OCI-LY1 (cell line): ENCODE results near the gene DIAPH1.

Experiments
- H2AFZ ChIP-seq: fragments of 200-600 bp; sonication (generic), shearing (Covaris generic); 2 replicates; pipeline ENCODE4 v1.6.0; 2014; ENCODE audit warnings: antibody characterized with exemption, mild to moderate bottlenecking, low read length
- H3F3A ChIP-seq: fragments of 200-600 bp; sonication (generic), shearing (Covaris generic); 2 replicates; pipeline ENCODE4 v1.6.0; 2014; ENCODE audit warnings: mild to moderate bottlenecking, antibody characterized with exemption, low read length, moderate library complexity; ENCODE audit not compliant: insufficient read depth
- H3K27ac ChIP-seq: fragments of 200-600 bp; sonication (generic); 2 replicates; pipeline ENCODE4 v1.5.1; 2014; ENCODE audit warnings: low read length, mixed run types, mild to moderate bottlenecking, low read depth; ENCODE audit not compliant: poor library complexity, severe bottlenecking
- H3K27me3 ChIP-seq: fragments of 200-600 bp; sonication (generic); 2 replicates; pipeline ENCODE4 v1.6.0; 2014; ENCODE audit warnings: antibody characterized with exemption, mild to moderate bottlenecking, low read length, moderate library complexity; ENCODE audit not compliant: insufficient read depth
- H3K36me3 ChIP-seq: fragments of 200-600 bp; sonication (generic); 2 replicates; pipeline ENCODE4 v1.6.1; 2014; ENCODE audit warnings: mild to moderate bottlenecking, antibody characterized with exemption, low read length, moderate library complexity, mixed read lengths; ENCODE audit not compliant: insufficient read depth
- H3K4me1 ChIP-seq: fragments of 200-600 bp; sonication (generic); 2 replicates; pipeline ENCODE4 v1.5.1; 2014; ENCODE audit warnings: mild to moderate bottlenecking, low read length, moderate library complexity; ENCODE audit not compliant: insufficient read depth, severe bottlenecking
- H3K4me2 ChIP-seq: fragments of 200-600 bp; sonication (generic), shearing (Covaris generic); 2 replicates; pipeline ENCODE4 v1.6.1; 2014; ENCODE audit warnings: low read length
- H3K4me3 ChIP-seq: fragments of 200-600 bp; sonication (generic); 2 replicates; pipeline ENCODE4 v1.5.1; 2014; ENCODE audit warnings: low read length, low read depth, mild to moderate bottlenecking, mixed read lengths; ENCODE audit not compliant: poor library complexity, severe bottlenecking
- H3K79me2 ChIP-seq: fragments of 200-600 bp; shearing (Covaris generic); 2 replicates; pipeline ENCODE4 v1.6.1; 2016; ENCODE audit warnings: mixed run types, low read length, mixed read lengths; ENCODE audit not compliant: insufficient read depth
- H3K9ac ChIP-seq: fragments of 200-600 bp; sonication (generic), shearing (Covaris generic); 2 replicates; pipeline ENCODE4 v1.6.1; 2014; ENCODE audit warnings: mild to moderate bottlenecking, low read length, mixed read lengths
- H3K9me2 ChIP-seq: fragments of 200-600 bp; sonication (generic), shearing (Covaris generic); 2 replicates; pipeline ENCODE4 v1.6.1; 2014; ENCODE audit warnings: low read depth, mild to moderate bottlenecking, low read length, mixed read lengths
- H3K9me3 ChIP-seq: fragments of 200-600 bp; shearing (Covaris generic); 2 replicates; pipeline ENCODE4 v1.6.1; 2014; ENCODE audit warnings: low read length, mixed read lengths
- H4K20me1 ChIP-seq: fragments of 200-600 bp; sonication (generic), shearing (Covaris generic); 2 replicates; pipeline ENCODE4 v1.6.0; 2016; ENCODE audit warnings: mild to moderate bottlenecking, low read length; ENCODE audit not compliant: insufficient read depth
- CTCF ChIP-seq: fragments of 200-600 bp; sonication (generic), shearing (Covaris generic); IDR thresholded peaks from 2 replicates; pipeline ENCODE4 v1.5.1; 2017; ENCODE audit warnings: mild to moderate bottlenecking, antibody characterized with exemption, low read length, moderate library complexity, mixed read lengths
- EZH2 ChIP-seq: fragments of 200-600 bp; sonication (generic), shearing (Covaris generic); IDR thresholded peaks from 2 replicates; pipeline ENCODE4 v1.8.0; 2017; ENCODE audit warnings: borderline replicate concordance, mixed run types, mild to moderate bottlenecking, antibody characterized with exemption, low read length, moderate library complexity, mixed read lengths

Gene DIAPH1

GRCh38 chr5:141649972-141650371 is 31.2 kb upstream of the DIAPH1 start:
- no peak overlapping the region for H2AFZ ChIP-seq
- peaks cover 17% of the 10 kb centered on the region; the same call in 1 of the 2 replicates for H3K36me3 ChIP-seq
- peaks cover 15% of the 10 kb centered on the region for H3K4me1 ChIP-seq
- TF ChIP-seq CTCF (no peak), EZH2 (no peak)
- H3K9ac ChIP-seq = no peak overlapping the region
- no peaks in the 10 kb centered on the region for H3K79me2 ChIP-seq
- no peaks in the 10 kb centered on the region for H3K9me3 ChIP-seq
- H3K27ac ChIP-seq = no peak overlapping the region
- no peaks in the 10 kb centered on the region for H3F3A ChIP-seq
- peak overlapping the region; percentile 91 for H3K4me2 ChIP-seq
- no peak overlapping the region for H3K4me3 ChIP-seq
- H3K27me3 ChIP-seq = no peaks in the 10 kb centered on the region
- no peaks in the 10 kb centered on the region for H3K9me2 ChIP-seq
- no peaks in the 10 kb centered on the region for H4K20me1 ChIP-seq

- Histone ChIP-seq H3K9me2 (no peaks in the 10 kb centered on the region), H3K4me1 (peaks cover 15% of the 10 kb centered on the region), H3K4me2 (no peak overlapping the region), H3K9ac (no peak overlapping the region), H3K27ac (no peak overlapping the region), H3F3A (no peaks in the 10 kb centered on the region), H3K9me3 (no peaks in the 10 kb centered on the region), H3K4me3 (no peak overlapping the region), H3K36me3 (peaks cover 25% of the 10 kb centered on the region; the same call in 1 of the 2 replicates), H2AFZ (no peak overlapping the region), H4K20me1 (no peaks in the 10 kb centered on the region), H3K79me2 (no peaks in the 10 kb centered on the region), H3K27me3 (no peaks in the 10 kb centered on the region)
- TF ChIP-seq CTCF (no peak), EZH2 (no peak)
Measured at GRCh38 chr5:141649056-141649688, 30.4 kb upstream of the DIAPH1 start.

GRCh38 chr5:141647851-141648250 is 29.1 kb upstream of the DIAPH1 start:
- Histone ChIP-seq H3K9me3 (no peaks in the 10 kb centered on the region), H3K27ac (no peak overlapping the region), H3K9ac (no peak overlapping the region), H3K79me2 (no peaks in the 10 kb centered on the region), H3F3A (no peaks in the 10 kb centered on the region), H3K4me1 (peaks cover 15% of the 10 kb centered on the region), H3K9me2 (no peaks in the 10 kb centered on the region), H3K27me3 (no peaks in the 10 kb centered on the region), H2AFZ (no peak overlapping the region), H3K4me2 (no peak overlapping the region), H3K4me3 (no peak overlapping the region), H3K36me3 (peaks cover 30% of the 10 kb centered on the region; the same call in 1 of the 2 replicates), H4K20me1 (no peaks in the 10 kb centered on the region)
- TF ChIP-seq CTCF (no peak), EZH2 (no peak)
